IMR-90 (cell line): Measurements from ENCODE around the gene GPSM3.

Experiments
- CTCF ChIP-seq: conservative IDR thresholded peaks from 2 replicates; pipeline ENCODE4 v1.5.1; 2012; ENCODE audit warnings: mild to moderate bottlenecking, low read depth, low read length, improper control_type of control experiment
- USF2 ChIP-seq: fragments of 150-350 bp; IDR thresholded peaks from 2 replicates; pipeline ENCODE4 v1.6.1; 2017; ENCODE audit warnings: mild to moderate bottlenecking, antibody characterized with exemption, low read length, low read depth

GRCh38 chr6:32183030-32183429, 9.4 kb downstream of the GPSM3 start:
- TF ChIP-seq USF2 (no peak), CTCF (no peak)
